GM23338 (cell line): Measurements from ENCODE around the gene CA12. TPM values are rescaled to one million over a fixed set of nuclear protein-coding genes. Genes with fewer than 3 reads are reported as not detected.

Experiments
- ATAC-seq: fragments of 200-7000 bp; cut with Tn5 transposase; 3 replicates; pipeline ENCODE4 v1.9.1; 2020
- DNase-seq: peaks from one replicate; pipeline ENCODE4 v3.0.0-alpha.2; 2015; ENCODE audit warnings: low spot score
- H2AFZ ChIP-seq: fragments of 200-600 bp; sonication (generic); 2 replicates; pipeline ENCODE4 v1.8.0; 2016; ENCODE audit warnings: antibody characterized with exemption, mild to moderate bottlenecking, moderate library complexity
- H3F3A ChIP-seq: fragments of 200-600 bp; sonication (generic); replicated peaks from 2 replicates; pipeline ENCODE4 v1.8.0; 2017; ENCODE audit warnings: antibody characterized with exemption, mixed run types, low read depth
- H3K27ac ChIP-seq: fragments of 200-600 bp; sonication (generic); 2 replicates; pipeline ENCODE4 v1.6.1; 2016; ENCODE audit warnings: low read depth
- H3K27me3 ChIP-seq: fragments of 200-600 bp; sonication (generic); 2 replicates; pipeline ENCODE4 v1.8.0; 2016; ENCODE audit warnings: mild to moderate bottlenecking, mixed run types, moderate library complexity; ENCODE audit not compliant: insufficient read depth
- H3K36me3 ChIP-seq: fragments of 200-600 bp; sonication (generic); 2 replicates; pipeline ENCODE4 v1.8.0; 2016; ENCODE audit warnings: mild to moderate bottlenecking; ENCODE audit not compliant: insufficient read depth
- H3K4me1 ChIP-seq: fragments of 200-600 bp; sonication (generic); 2 replicates; pipeline ENCODE4 v1.8.0; 2016; ENCODE audit warnings: mild to moderate bottlenecking, moderate library complexity; ENCODE audit not compliant: insufficient read depth
- H3K4me2 ChIP-seq: fragments of 200-600 bp; sonication (generic); 2 replicates; pipeline ENCODE4 v1.7.1; 2017; ENCODE audit warnings: mixed run types
- H3K4me3 ChIP-seq: fragments of 200-600 bp; sonication (generic); 2 replicates; pipeline ENCODE4 v1.6.1; 2016; ENCODE audit warnings: mixed run types
- H3K79me2 ChIP-seq: fragments of 200-600 bp; sonication (generic); replicated peaks from 2 replicates; pipeline ENCODE4 v1.8.0; 2017; ENCODE audit warnings: mild to moderate bottlenecking; ENCODE audit not compliant: insufficient read depth
- H3K9me2 ChIP-seq: fragments of 200-600 bp; sonication (generic); 2 replicates; pipeline ENCODE4 v1.8.0; 2017; ENCODE audit not compliant: insufficient read depth
- H4K20me1 ChIP-seq: fragments of 200-600 bp; sonication (generic); replicated peaks from 2 replicates; pipeline ENCODE4 v1.8.0; 2017; ENCODE audit warnings: mild to moderate bottlenecking; ENCODE audit not compliant: insufficient read depth
- H3K27ac Mint-ChIP-seq: 2 replicates; pipeline ENCODE4 v1.8.0; 2020; ENCODE audit warnings: inconsistent platforms, mild to moderate bottlenecking, moderate library complexity, mixed read lengths
- H3K27me3 Mint-ChIP-seq: 3 replicates; pipeline ENCODE4 v1.8.0; 2022; ENCODE audit warnings: low read depth, mild to moderate bottlenecking, moderate library complexity, mixed read lengths, inconsistent platforms; ENCODE audit not compliant: insufficient read depth, poor library complexity
- H3K36me3 Mint-ChIP-seq: 3 replicates; pipeline ENCODE4 v1.8.0; 2021; ENCODE audit warnings: low read depth, mild to moderate bottlenecking, inconsistent platforms, moderate library complexity, mixed read lengths
- H3K4me1 Mint-ChIP-seq: 3 replicates; pipeline ENCODE4 v1.8.0; 2020; ENCODE audit warnings: mild to moderate bottlenecking, inconsistent platforms, mixed read lengths
- H3K4me3 Mint-ChIP-seq: 3 replicates; pipeline ENCODE4 v1.8.0; 2021; ENCODE audit warnings: moderate library complexity, mild to moderate bottlenecking, inconsistent platforms, mixed read lengths
- H3K9me3 Mint-ChIP-seq: 3 replicates; pipeline ENCODE4 v1.8.0; 2020; ENCODE audit warnings: moderate library complexity, mild to moderate bottlenecking, inconsistent platforms, mixed read lengths
- EZH2 ChIP-seq: fragments of 200-600 bp; sonication (generic); IDR thresholded peaks from one replicate; pipeline ENCODE4 v1.8.0; 2017; ENCODE audit warnings: antibody characterized with exemption, mild to moderate bottlenecking, low read depth; ENCODE audit not compliant: unreplicated experiment
- JUNB ChIP-seq: IDR thresholded peaks from one replicate; pipeline ENCODE4 v1.6.1; 2016; ENCODE audit warnings: antibody characterized with exemption; ENCODE audit not compliant: unreplicated experiment
- NANOG ChIP-seq: IDR thresholded peaks from 2 replicates; pipeline ENCODE4 v1.6.1; 2016; ENCODE audit warnings: antibody characterized with exemption, borderline replicate concordance
- ZNF114 ChIP-seq: fragments of 250-450 bp; sonication (Bioruptor Pico); IDR thresholded peaks from 2 replicates; pipeline ENCODE4 v1.5.0; 2020; ENCODE audit warnings: mild to moderate bottlenecking, moderate library complexity
- polyA plus RNA-seq: library from polyadenylated mRNA; unstranded; fragments of >200 nt; fragmentation: Nextera tagmentation; extraction: Ambion mirVana; gene quantifications from 2 replicates; pipeline ENCODE4 v1.2.1, GENCODE V29; 2016
- total RNA-seq: library from RNA; depleted of rRNA; stranded (reverse); fragments of >200 nt; shearing (Covaris generic); gene quantifications from 2 replicates; pipeline ENCODE4 v1.2.3, GENCODE V29; 2014
- TF ChIP-seq, protein P1 (sequence below): IDR thresholded peaks from one replicate; pipeline ENCODE4 v1.6.1; 2018; ENCODE audit warnings: antibody characterized with exemption; ENCODE audit not compliant: unreplicated experiment
- TF ChIP-seq, protein P2 (sequence below), 2 experiments: fragments of 200-600 bp in 1 of 2; sonication (generic) in 1 of 2; conservative IDR thresholded peaks; 2 replicates each; pipeline versions ENCODE4 v1.5.1 to v1.6.1; 2016 to 2017; ENCODE audit warnings: antibody characterized with exemption in 2 of 2, low read depth in 2 of 2, mild to moderate bottlenecking in 2 of 2, moderate library complexity in 1 of 2

Gene CA12
- total and polyA plus RNA-seq, 2 experiments from 2014 or later: 2.9 to 5.2 TPM

DNA sequence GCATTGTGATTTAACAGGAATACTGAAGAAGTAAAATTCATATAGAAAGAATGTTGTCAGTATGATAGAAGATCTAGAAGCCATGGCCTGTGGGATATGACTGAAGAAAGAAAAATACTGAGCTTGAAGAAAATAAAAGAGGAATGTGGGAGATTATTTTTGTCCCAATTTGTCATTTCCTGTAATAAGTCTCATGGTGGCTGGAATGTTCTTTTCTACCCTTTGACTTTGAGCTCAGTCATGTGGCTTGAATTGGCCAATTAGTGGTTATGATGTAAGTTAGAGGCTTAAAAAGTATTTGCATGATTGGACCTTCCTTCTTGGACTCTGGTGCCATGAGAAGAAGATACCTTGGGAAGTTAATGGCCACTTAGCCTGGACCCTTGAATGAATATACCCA is 90.1 kb downstream of the CA12 start:
- ATAC-seq: no peak

DNA sequence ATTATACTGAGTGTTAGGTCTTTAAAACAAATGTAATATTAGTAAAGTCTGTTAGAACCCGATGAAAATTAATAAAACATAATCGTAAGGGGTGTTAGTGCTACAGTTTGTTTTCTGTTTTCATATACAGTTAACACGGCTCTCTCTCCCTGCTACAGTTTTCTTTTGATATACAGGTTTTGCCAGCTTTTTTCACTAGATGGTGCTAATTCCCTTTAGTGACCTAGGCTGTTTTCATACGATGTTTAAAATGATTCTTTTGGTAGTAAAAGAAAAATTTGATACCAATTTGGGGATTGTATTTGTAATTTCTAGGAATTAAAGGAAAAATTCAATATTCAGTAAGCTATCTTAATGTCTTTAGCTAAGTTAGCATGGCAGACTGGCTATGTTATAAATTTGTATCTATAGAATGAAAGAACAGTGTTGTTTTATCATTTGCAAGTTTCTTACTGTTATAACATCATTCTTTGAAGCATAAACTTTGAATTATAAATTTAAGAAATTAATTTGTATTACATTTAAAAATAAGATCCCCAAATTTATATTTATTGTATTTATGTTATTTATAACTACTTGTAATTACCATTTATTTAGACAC is 92.8 kb downstream of the CA12 start:
- Histone ChIP-seq H3F3A (no peaks in the 10 kb centered on the region), H3K27me3 (no peaks in the 10 kb centered on the region), H3K4me1 (no peaks in the 10 kb centered on the region), H3K79me2 (no peaks in the 10 kb centered on the region), H3K27ac (no peak overlapping the region), H4K20me1 (no peaks in the 10 kb centered on the region), H3K4me2 (no peak overlapping the region), H3K4me3 (no peak overlapping the region), H3K9me2 (no peaks in the 10 kb centered on the region), H2AFZ (no peak overlapping the region), H3K36me3 (no peaks in the 10 kb centered on the region)
- TF ChIP-seq, protein P1, sequence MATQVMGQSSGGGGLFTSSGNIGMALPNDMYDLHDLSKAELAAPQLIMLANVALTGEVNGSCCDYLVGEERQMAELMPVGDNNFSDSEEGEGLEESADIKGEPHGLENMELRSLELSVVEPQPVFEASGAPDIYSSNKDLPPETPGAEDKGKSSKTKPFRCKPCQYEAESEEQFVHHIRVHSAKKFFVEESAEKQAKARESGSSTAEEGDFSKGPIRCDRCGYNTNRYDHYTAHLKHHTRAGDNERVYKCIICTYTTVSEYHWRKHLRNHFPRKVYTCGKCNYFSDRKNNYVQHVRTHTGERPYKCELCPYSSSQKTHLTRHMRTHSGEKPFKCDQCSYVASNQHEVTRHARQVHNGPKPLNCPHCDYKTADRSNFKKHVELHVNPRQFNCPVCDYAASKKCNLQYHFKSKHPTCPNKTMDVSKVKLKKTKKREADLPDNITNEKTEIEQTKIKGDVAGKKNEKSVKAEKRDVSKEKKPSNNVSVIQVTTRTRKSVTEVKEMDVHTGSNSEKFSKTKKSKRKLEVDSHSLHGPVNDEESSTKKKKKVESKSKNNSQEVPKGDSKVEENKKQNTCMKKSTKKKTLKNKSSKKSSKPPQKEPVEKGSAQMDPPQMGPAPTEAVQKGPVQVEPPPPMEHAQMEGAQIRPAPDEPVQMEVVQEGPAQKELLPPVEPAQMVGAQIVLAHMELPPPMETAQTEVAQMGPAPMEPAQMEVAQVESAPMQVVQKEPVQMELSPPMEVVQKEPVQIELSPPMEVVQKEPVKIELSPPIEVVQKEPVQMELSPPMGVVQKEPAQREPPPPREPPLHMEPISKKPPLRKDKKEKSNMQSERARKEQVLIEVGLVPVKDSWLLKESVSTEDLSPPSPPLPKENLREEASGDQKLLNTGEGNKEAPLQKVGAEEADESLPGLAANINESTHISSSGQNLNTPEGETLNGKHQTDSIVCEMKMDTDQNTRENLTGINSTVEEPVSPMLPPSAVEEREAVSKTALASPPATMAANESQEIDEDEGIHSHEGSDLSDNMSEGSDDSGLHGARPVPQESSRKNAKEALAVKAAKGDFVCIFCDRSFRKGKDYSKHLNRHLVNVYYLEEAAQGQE: no peak
- TF ChIP-seq, protein P2, sequence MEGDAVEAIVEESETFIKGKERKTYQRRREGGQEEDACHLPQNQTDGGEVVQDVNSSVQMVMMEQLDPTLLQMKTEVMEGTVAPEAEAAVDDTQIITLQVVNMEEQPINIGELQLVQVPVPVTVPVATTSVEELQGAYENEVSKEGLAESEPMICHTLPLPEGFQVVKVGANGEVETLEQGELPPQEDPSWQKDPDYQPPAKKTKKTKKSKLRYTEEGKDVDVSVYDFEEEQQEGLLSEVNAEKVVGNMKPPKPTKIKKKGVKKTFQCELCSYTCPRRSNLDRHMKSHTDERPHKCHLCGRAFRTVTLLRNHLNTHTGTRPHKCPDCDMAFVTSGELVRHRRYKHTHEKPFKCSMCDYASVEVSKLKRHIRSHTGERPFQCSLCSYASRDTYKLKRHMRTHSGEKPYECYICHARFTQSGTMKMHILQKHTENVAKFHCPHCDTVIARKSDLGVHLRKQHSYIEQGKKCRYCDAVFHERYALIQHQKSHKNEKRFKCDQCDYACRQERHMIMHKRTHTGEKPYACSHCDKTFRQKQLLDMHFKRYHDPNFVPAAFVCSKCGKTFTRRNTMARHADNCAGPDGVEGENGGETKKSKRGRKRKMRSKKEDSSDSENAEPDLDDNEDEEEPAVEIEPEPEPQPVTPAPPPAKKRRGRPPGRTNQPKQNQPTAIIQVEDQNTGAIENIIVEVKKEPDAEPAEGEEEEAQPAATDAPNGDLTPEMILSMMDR (conservative IDR thresholded peaks at IDR 0.05; ENCODE audit: low read depth in 2 of 2): peak; percentile 67 to 87
- peaks cover 6% of the 10 kb centered on the region; the same call in 1 of the 3 replicates for H3K4me1 Mint-ChIP-seq
- no peak overlapping the region for H3K27ac Mint-ChIP-seq
- ATAC-seq: peak; percentile 39; the same call in 2 of the 3 replicates
- H3K36me3 Mint-ChIP-seq: peaks cover 9% of the 10 kb centered on the region; the same call in 2 of the 3 replicates
- peaks cover 3% of the 10 kb centered on the region for H3K27me3 Mint-ChIP-seq
- H3K9me3 Mint-ChIP-seq: no peaks in the 10 kb centered on the region; the same call in 2 of the 3 replicates
- no peak overlapping the region for H3K4me3 Mint-ChIP-seq
- DNase-seq: peak; percentile 72

More for the DNA sequence above, 90.1 kb downstream of the CA12 start:
- Histone ChIP-seq H3K27me3 (no peaks in the 10 kb centered on the region), H3K4me3 (no peak overlapping the region), H3K4me1 (no peaks in the 10 kb centered on the region), H3K9me2 (no peaks in the 10 kb centered on the region), H3F3A (no peaks in the 10 kb centered on the region), H3K79me2 (no peaks in the 10 kb centered on the region), H3K36me3 (no peaks in the 10 kb centered on the region), H4K20me1 (no peaks in the 10 kb centered on the region), H3K27ac (no peak overlapping the region), H2AFZ (no peak overlapping the region), H3K4me2 (no peak overlapping the region)
- H3K4me3 Mint-ChIP-seq: no peak overlapping the region
- no peak for TF ChIP-seq ZNF114 (CRISPR knock-in tag)
- no peak for TF ChIP-seq NANOG
- no peak for TF ChIP-seq EZH2
- no peak for TF ChIP-seq JUNB
- peaks cover 6% of the 10 kb centered on the region; the same call in 2 of the 3 replicates for H3K4me1 Mint-ChIP-seq
- no peaks in the 10 kb centered on the region for H3K27me3 Mint-ChIP-seq
- H3K36me3 Mint-ChIP-seq: peaks cover 14% of the 10 kb centered on the region; the same call in 2 of the 3 replicates
- no peak overlapping the region for H3K27ac Mint-ChIP-seq
- H3K9me3 Mint-ChIP-seq: no peaks in the 10 kb centered on the region; the same call in 2 of the 3 replicates
- no peak for DNase-seq
